ENCODE data around the gene REM2.

Gene REM2

DNA sequence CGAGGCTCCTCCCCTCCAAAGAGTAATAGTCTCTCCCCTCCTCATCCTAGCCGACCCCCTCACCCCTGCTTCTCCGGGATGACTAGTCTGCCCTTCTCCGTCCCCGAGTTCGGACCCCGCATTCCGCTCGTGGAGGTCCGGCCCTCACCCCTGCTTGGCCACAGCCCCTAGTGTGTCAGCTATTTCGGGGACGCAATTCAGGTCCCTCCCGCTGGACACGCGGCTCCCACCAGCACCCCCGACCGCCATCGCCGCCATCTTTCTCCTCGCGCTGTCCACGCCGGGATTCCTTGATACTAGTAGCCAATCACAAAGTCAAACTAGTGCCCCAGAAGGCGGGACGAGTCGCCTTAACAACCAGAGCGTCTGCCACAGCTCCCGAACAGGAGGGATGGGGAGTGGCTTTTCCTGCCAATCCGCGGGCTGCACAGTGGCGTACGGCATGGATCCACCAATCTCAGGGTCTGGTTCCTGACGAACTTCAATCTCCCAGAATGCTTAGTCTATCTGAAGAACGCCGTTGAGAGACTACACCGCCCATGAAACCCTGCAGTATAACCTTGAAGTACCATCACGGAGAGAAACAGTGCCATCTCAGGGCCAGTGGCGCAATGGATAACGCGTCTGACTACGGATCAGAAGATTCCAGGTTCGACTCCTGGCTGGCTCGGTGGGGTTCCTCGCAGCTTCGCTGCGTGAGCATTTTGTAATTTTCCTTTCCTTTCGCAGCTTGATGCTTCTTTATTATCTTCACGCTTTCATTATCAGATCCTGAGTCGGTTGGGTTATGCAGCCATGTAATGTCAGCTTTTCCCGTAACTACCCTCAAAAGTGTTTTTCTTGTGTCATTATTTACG, 46.3 kb downstream of the REM2 start, which contains the start of gene PRMT5:
Gene PRMT5 (minus strand): TSS at position 273 of the 857 bp plus-strand sequence. CDS start 15 bp downstream, at position 258.
- DNase-seq (ENCODE audit: low spot score), result peak; percentile 100

DNA sequence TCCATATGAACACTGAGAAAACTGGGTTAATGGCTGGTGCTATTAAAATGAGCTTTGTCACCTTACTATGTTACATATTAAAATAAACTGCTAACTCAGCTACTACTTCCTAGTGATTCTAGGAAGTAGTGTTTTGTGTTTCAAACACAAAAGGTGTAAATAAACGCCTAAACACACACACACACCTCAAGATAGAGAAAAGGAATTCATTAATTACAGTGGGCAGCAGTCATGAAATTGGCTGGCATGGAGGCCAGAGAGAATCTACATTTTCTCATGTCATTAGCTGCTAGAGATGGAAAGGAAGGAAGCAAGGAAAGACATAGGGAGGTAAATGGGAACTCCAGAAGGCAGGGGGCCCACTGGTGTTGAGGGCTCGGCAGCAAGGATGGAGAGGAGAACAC, 46.9 kb downstream of the REM2 start:
- DNase-seq (ENCODE audit: low spot score), result no peak

DNA sequence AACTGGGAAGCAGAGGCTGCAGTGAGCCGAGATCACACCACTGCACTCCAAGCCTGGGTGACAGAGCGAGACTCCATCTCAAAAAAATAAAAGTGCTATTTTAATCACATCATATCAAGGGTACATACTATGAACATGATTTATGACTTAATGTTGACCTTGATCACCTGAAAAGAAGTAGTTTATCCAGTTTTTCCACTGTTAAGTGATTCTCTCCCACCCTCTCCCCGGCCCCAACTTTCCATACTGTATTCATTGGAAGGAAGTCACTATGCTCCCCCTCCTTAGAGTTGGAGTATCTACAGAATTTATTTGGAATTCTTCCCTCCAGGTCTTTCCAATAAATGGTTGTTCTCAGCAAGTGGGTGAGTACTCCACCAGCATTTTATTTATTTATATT, 49.1 kb downstream of the REM2 start:
- no peak for DNase-seq (ENCODE audit: low spot score)

DNA sequence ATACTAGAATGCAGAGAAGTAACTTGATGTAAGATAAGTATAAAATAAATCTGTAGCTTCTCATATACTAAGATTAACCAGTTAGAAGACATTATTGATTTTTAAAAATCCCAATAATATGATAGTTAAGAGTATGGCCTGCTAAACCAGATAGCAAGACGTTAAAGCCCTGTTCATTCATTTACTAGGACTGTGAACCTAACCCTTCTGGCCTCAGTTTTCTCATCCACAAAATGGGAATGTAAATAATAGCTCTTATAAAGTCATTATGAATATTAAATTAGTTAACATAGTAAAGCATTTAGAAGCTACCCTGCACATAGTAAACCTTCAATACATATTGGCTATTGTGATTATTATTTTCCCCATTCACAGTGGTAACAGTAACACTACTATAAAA, 52.1 kb downstream of the REM2 start:
- DNase-seq (ENCODE audit: low spot score), result no peak
